ENCODE data around the gene ZNF549. TPM values are rescaled to one million over a fixed set of nuclear protein-coding genes. Genes with fewer than 3 reads are reported as not detected.

Gene ZNF549
- total RNA-seq, 1 experiment from 2014 or later = 5.0 TPM

DNA sequence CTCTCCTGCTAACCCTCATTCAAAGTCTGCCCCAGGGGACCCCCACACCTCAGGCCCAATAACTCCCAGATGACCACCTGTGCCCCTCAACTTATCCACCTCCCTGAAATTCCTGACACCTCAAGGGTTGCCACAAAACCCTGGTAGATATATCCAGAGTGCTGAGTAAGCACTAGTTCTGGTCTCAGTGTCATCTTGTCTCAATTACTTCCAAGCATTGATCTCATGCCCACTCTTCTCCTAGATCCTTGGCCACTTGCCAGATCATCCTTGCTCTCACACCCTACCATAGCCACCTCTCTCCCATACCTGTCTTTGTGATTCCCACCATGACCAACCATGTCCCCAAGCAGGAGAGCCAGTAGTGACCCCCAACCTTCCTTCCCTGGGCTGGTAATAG lies 49.5 kb downstream of the ZNF549 start:
- Histone ChIP-seq H3K4me3 (ENCODE audit: low read length) (no peak overlapping the region), H3K79me2 (ENCODE audit: low read length) (peaks cover 11% of the 10 kb centered on the region), H3K9me3 (ENCODE audit: low read length) (peaks cover 65% of the 10 kb centered on the region), H3K4me2 (ENCODE audit: low read length) (no peak overlapping the region), H3K36me3 (ENCODE audit: low read depth, low read length) (peaks cover 64% of the 10 kb centered on the region), H3K27me3 (ENCODE audit: low read length) (no peaks in the 10 kb centered on the region), H3K9me2 (replicated peaks; ENCODE audit: low read length) (no peaks in the 10 kb centered on the region), H4K20me1 (ENCODE audit: low read length) (no peaks in the 10 kb centered on the region), H2AFZ (ENCODE audit: low read length) (no peak overlapping the region), H3K9ac (ENCODE audit: low read length) (no peak overlapping the region), H3K4me1 (ENCODE audit: insufficient read depth, low read length) (peaks cover 4% of the 10 kb centered on the region; the same call in 1 of the 2 replicates), H3F3A (ENCODE audit: low read length, unreplicated experiment) (no peaks in the 10 kb centered on the region), H3K27ac (ENCODE audit: low read length) (no peak overlapping the region)
- intact Hi-C loops (cut with micrococcal nuclease) = loop anchor here (5.0 kb wide), 1 partner anchor 171 kb away; the partner anchor contains the start of gene ZNF776
- DNase-seq (no peak), ATAC-seq (no peak)
- BruUV-seq (replicated peaks) = no TSS peak
- POLR2A ChIA-PET (ENCODE audit: unreplicated experiment) = no interaction called here
- TF ChIP-seq, protein P1, sequence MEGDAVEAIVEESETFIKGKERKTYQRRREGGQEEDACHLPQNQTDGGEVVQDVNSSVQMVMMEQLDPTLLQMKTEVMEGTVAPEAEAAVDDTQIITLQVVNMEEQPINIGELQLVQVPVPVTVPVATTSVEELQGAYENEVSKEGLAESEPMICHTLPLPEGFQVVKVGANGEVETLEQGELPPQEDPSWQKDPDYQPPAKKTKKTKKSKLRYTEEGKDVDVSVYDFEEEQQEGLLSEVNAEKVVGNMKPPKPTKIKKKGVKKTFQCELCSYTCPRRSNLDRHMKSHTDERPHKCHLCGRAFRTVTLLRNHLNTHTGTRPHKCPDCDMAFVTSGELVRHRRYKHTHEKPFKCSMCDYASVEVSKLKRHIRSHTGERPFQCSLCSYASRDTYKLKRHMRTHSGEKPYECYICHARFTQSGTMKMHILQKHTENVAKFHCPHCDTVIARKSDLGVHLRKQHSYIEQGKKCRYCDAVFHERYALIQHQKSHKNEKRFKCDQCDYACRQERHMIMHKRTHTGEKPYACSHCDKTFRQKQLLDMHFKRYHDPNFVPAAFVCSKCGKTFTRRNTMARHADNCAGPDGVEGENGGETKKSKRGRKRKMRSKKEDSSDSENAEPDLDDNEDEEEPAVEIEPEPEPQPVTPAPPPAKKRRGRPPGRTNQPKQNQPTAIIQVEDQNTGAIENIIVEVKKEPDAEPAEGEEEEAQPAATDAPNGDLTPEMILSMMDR (conservative IDR thresholded peaks at IDR 0.05; ENCODE audit: low read depth, low read length) = no peak
- TF ChIP-seq EZH2 (IDR thresholded peaks at IDR 0.05; ENCODE audit: low read length, unreplicated experiment) (no peak), EZH2phosphoT487 (IDR thresholded peaks at IDR 0.05; ENCODE audit: borderline replicate concordance, low read length) (no peak)
- CTCF ChIA-PET = no interaction called here

DNA sequence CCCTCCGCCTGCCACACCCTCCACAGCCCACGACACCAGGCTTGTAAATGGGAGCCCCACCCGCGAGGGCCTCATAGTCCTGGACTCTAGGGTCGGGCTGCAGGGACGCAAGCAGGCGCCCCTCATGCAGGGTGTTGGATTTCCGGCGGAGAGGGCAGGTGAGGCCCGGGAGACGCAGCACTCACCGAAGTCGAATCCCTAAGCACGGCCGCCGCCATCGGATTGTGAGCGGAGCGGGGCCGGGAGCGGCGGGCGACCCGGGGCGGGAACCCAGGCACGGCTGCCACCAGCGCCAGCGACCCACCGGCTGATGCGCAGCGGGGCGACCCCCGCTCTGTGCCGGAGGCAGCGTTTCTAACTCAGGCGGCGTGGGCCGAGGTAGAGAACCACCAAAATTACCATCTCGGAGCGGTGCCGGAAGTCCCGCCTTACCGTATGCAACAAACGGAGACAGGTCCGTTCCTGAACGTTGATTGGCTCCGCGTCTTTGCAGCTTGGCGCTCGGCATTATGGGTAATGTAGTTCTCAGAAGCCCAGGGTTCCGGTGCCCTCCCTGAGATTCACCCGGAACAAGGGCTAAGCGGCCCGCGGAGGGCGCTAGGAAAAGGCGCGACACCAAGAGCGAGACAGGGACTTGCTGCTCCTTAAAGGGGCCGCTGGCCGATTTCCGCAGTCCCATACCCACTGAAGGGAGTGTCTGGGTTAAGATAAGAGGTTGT lies 51.5 kb downstream of the ZNF549 start, which contains the start of gene ZNF416:
TSS of gene ZNF416 (minus strand) at position 425 of the 719 bp plus-strand sequence. CDS start at position 218, 207 bp downstream.
- ATAC-seq (peak; percentile 97), DNase-seq (peak; percentile 99)
- Histone ChIP-seq H2AFZ (ENCODE audit: low read length) (peak within 1 kb of the TSS; percentile 94), H3K4me3 (ENCODE audit: low read length) (peak within 1 kb of the TSS; percentile 76), H3K9ac (ENCODE audit: low read length) (peak within 1 kb of the TSS; percentile 76), H3K4me2 (ENCODE audit: low read length) (peak within 1 kb of the TSS; percentile 79), H3K27ac (ENCODE audit: low read length) (no peak within 1 kb of the TSS), H3K27me3 (ENCODE audit: low read length) (no peaks in the 10 kb centered on the region), H3F3A (ENCODE audit: low read length, unreplicated experiment) (no peaks in the 10 kb centered on the region), H3K36me3 (ENCODE audit: low read depth, low read length) (peaks cover 44% of the 10 kb centered on the region), H3K79me2 (ENCODE audit: low read length) (peaks cover 11% of the 10 kb centered on the region), H3K9me3 (ENCODE audit: low read length) (peaks cover 49% of the 10 kb centered on the region), H3K9me2 (replicated peaks; ENCODE audit: low read length) (no peaks in the 10 kb centered on the region), H4K20me1 (ENCODE audit: low read length) (no peaks in the 10 kb centered on the region), H3K4me1 (ENCODE audit: insufficient read depth, low read length) (peaks cover 4% of the 10 kb centered on the region; the same call in 1 of the 2 replicates)
- POLR2A ChIA-PET (ENCODE audit: unreplicated experiment) = no interaction called here
- intact Hi-C loops (cut with micrococcal nuclease) = loop anchor here (1.0 to 5.0 kb wide), 5 partner anchors 19 to 169 kb away; partner anchors contain the start of genes ZNF134, ZNF530, ZNF549 and ZNF550
- TF ChIP-seq, protein P1 (conservative IDR thresholded peaks at IDR 0.05; ENCODE audit: low read depth, low read length) = peak; percentile 43
- no peak for TF ChIP-seq EZH2 (IDR thresholded peaks at IDR 0.05; ENCODE audit: low read length, unreplicated experiment)
- CTCF ChIA-PET = no interaction called here
- BruUV-seq (replicated peaks) = no TSS peak

DNA sequence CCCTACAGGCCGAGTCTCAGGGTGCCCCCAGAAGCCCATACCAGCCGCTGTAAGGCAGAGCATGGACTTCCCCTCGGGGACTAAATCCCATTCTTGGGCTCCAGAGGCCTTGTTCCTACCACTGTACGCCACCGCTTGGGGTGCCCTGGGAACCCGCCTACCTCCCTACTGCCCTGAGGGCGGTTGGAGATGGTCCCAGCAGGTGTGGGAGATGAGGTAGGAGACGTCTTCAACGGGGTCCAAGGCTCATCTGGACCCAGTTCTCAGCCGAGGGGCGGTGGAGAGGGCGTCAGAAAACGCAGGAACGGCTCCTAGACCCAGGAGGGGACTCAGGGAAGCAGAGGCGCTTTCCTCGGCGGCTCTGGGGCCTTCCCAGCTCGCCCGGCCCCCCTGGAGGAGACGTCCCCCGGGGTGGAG lies 56.0 kb downstream of the ZNF549 start:
- Histone ChIP-seq H3K4me1 (ENCODE audit: insufficient read depth, low read length) (0 out of 2 replicates have a peak, but pooled peaks cover under 1% of the 10 kb centered on the region), H3K9me3 (ENCODE audit: low read length) (peaks cover 31% of the 10 kb centered on the region), H3K4me2 (ENCODE audit: low read length) (no peak overlapping the region), H3K9ac (ENCODE audit: low read length) (no peak overlapping the region), H3K36me3 (ENCODE audit: low read depth, low read length) (no peaks in the 10 kb centered on the region), H2AFZ (ENCODE audit: low read length) (no peak overlapping the region), H3K4me3 (ENCODE audit: low read length) (no peak overlapping the region), H3K27me3 (ENCODE audit: low read length) (no peaks in the 10 kb centered on the region), H3K79me2 (ENCODE audit: low read length) (peaks cover 2% of the 10 kb centered on the region; the same call in 1 of the 2 replicates), H3K27ac (ENCODE audit: low read length) (no peak overlapping the region), H3F3A (ENCODE audit: low read length, unreplicated experiment) (no peaks in the 10 kb centered on the region), H3K9me2 (replicated peaks; ENCODE audit: low read length) (no peaks in the 10 kb centered on the region), H4K20me1 (ENCODE audit: low read length) (no peaks in the 10 kb centered on the region)
- intact Hi-C loops (cut with micrococcal nuclease) = no loop called here
- no peak for DNase-seq
- ATAC-seq = no peak
- ChIA-PET CTCF (no interaction called here), POLR2A (ENCODE audit: unreplicated experiment) (interaction anchor here (0.6 kb wide), 1 partner anchor 601 kb away, joined by 8 read pairs; no protein-coding TSS in a partner anchor)
- no TSS peak for BruUV-seq (replicated peaks)
- TF ChIP-seq, protein P1 (conservative IDR thresholded peaks at IDR 0.05; ENCODE audit: low read depth, low read length) = no peak
- TF ChIP-seq EZH2phosphoT487 (IDR thresholded peaks at IDR 0.05; ENCODE audit: borderline replicate concordance, low read length) (no peak), EZH2 (IDR thresholded peaks at IDR 0.05; ENCODE audit: low read length, unreplicated experiment) (no peak)
